ENCODE measurements around the gene MXRA8.
A peak's percentile ranks its signal among the peaks of the same experiment; 100 is the strongest.
"Not testable (repeated sequence)": the region's sequence is repeated elsewhere in the genome, so short reads cannot be mapped to it uniquely, and the experiment has no call there.

Gene MXRA8

DNA sequence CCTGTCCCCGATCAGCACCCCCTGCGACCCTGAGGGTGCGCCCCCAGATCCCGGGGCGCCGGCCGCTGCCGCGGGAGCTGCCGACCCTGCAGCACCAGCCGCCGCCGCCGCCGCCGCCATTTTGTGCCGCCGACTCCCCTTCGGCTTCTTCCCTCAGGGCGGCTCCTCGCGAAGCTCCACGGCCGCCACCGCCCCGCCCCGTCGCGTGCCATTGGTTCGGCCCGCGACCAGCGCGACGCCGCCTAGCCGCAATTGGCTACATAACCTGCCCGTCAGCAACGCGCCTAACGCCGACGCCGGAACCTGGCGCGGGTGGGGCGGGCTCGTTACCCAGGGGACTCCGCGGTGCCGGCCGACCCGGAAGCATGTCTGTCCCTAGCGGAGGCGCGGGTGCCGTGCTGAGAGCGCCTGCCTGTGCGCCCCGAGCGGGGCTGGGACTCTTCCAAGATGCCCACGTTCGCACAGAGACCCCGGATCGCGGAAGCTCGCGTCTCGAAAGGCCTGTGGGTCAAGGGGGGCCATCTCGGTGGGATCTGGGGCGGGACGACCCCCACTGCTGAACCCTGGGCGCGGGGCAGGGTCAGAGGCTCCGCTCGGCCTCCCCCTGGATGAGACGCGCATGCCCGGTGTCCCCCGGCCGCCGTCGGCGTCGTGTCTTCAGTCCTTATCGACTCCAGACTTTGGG, 41.0 kb upstream of the MXRA8 start, which contains the start of gene CCNL2:
Gene CCNL2 (minus strand): TSS at position 149 of the 685 bp plus-strand sequence. CDS start 29 bp downstream, at position 120.
- Mint-ChIP-seq H3K27ac (peak within 1 kb of the TSS; percentile 87), H3K4me3 (peak within 1 kb of the TSS; percentile 91), H3K36me3 (ENCODE audit: low read depth) (peaks cover 48% of the 10 kb centered on the region), H3K4me1 (ENCODE audit: low read depth) (peaks cover 40% of the 10 kb centered on the region), H3K9me3 (no peaks in the 10 kb centered on the region), H3K27me3 (ENCODE audit: low read depth) (no peaks in the 10 kb centered on the region)

DNA sequence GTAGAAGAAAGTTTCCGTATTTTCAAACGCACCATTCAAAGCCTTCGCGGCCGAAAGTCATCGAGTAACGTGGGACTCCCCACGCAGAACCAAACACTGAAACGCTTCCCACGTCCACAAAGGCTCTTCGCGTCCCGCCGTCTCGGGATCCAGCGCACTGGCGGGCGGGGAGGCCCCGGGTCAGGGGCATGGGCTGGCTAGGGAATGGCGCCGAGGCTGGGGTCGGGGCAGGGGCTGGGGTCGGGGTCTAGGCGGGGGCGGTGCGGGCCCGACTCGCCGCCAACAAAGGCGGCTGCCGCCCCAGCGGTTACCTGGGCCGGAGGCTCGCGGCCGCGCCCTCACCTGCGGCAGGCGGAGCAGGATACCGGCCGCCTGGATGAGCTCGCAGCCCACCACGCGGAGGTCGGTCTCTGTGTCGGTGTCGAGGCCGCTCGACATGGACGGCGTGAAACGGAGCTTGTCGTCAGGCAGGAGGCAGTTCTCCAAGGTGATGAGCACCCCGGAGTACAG, 40.4 kb upstream of the MXRA8 start:
- H3K4me3 Mint-ChIP-seq = peak overlapping the region; percentile 91
- H3K27ac Mint-ChIP-seq = peak overlapping the region; percentile 87
- H3K36me3 Mint-ChIP-seq (ENCODE audit: low read depth) = peaks cover 50% of the 10 kb centered on the region
- H3K4me1 Mint-ChIP-seq (ENCODE audit: low read depth) = peaks cover 39% of the 10 kb centered on the region
- no peaks in the 10 kb centered on the region for H3K27me3 Mint-ChIP-seq (ENCODE audit: low read depth)
- no peaks in the 10 kb centered on the region for H3K9me3 Mint-ChIP-seq

DNA sequence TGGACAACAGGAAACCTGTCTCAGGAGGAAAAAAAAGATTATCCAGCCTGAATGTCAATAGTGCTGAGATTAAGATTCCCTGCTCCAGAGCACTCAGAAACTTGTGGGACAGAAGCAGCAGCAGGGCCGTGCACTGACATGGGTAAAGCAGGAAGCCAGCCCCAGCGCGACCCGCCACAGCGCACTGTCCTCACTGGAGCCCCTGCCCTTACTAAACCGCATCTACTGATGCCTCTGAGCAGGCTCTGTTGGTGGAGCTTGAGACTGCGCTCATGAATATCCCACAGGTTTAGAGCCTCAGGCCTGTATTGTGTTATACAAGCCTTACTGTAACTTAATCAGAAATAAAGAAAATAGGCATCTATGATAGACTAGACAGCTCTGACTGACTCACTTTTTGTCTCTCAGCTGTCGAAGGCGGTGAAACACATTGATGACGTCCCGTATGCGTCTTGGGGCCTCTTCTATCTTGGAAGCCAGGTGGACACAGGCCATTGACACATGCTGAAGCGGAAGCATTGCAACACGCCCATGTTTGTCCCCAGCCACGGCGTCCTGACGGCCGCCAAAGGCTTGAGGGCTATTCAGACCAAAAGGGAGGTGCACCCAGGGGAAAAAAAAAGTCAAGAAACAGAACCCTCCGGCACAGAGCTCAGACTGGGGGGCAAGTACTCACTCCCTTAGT, 39.6 kb upstream of the MXRA8 start:
- H3K4me1 Mint-ChIP-seq (ENCODE audit: low read depth) = peaks cover 34% of the 10 kb centered on the region
- peak overlapping the region; percentile 91 for H3K4me3 Mint-ChIP-seq
- no peaks in the 10 kb centered on the region for H3K9me3 Mint-ChIP-seq
- no peaks in the 10 kb centered on the region for H3K27me3 Mint-ChIP-seq (ENCODE audit: low read depth)
- H3K36me3 Mint-ChIP-seq (ENCODE audit: low read depth) = peaks cover 49% of the 10 kb centered on the region
- H3K27ac Mint-ChIP-seq = peak overlapping the region; percentile 87

DNA sequence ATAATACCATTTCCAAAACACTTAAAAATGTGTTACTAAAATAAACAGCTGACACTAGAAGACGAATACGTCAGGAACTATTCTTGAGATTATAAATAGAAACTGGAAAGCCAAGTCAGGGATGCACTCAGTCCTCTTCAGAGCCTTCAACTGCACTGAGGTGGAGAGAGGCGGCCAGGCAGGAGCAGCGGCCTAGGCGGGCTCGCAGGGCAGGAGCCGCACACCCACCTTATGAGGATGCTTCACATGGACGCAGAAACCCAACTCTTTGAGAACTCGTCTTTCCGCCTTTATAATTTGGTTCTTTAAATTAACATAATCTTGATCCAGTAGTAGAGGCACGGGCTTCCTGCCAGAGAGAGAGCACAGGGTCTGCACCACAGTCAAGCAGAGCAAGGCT, 36.8 kb upstream of the MXRA8 start:
- Mint-ChIP-seq H3K36me3 (ENCODE audit: low read depth) (peaks cover 52% of the 10 kb centered on the region), H3K4me3 (peak overlapping the region; percentile 7), H3K9me3 (no peaks in the 10 kb centered on the region)

DNA sequence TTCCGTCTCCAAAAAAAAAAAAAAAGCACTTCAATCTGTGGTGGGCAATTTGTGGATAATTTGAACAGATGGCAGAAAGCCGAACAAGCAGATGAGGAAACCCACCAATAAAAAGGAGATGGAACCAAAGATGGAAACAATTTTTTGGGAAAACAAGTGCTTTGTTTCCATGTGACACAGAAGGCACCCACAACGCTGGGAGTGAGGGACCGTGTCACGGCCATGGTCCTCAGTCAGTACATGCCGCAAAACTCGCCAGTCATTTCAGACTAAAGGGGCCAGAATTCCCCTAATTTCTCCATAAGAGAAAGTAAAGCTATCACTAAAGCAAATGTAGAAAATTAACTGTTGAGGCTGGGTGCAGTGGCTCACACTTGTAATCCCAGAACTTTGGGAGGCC, 35.8 kb upstream of the MXRA8 start:
- Mint-ChIP-seq H3K9me3 (no peaks in the 10 kb centered on the region), H3K4me3 (no peak overlapping the region), H3K27ac (no peak overlapping the region), H3K36me3 (ENCODE audit: low read depth) (peaks cover 55% of the 10 kb centered on the region), H3K4me1 (ENCODE audit: low read depth) (peaks cover 12% of the 10 kb centered on the region), H3K27me3 (ENCODE audit: low read depth) (no peaks in the 10 kb centered on the region)

More for the DNA sequence above, 36.8 kb upstream of the MXRA8 start:
- Mint-ChIP-seq H3K27me3 (ENCODE audit: low read depth) (no peaks in the 10 kb centered on the region), H3K4me1 (ENCODE audit: low read depth) (peaks cover 17% of the 10 kb centered on the region), H3K27ac (no peak overlapping the region)

DNA sequence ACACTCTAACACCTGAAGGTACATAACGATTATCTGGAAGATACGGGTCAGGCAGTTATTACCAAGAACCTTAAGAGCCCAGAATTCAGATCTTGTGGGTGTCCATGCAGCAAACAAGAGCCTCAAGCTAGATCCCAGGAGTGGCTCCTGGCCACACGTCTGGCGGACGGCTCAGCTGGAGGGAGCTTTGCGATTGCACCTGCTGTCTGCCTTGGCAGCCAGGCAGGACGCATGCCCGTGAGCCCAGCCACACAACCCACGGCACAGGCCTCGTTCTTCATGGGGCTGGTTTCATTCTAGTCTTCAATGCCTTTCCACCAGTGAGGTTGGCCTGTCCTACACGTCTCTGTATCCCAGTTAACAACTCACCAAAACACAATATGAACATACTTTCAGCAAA, 35.1 kb upstream of the MXRA8 start:
- no peaks in the 10 kb centered on the region for H3K9me3 Mint-ChIP-seq
- no peaks in the 10 kb centered on the region for H3K27me3 Mint-ChIP-seq (ENCODE audit: low read depth)
- no peak overlapping the region for H3K4me3 Mint-ChIP-seq
- peaks cover 12% of the 10 kb centered on the region for H3K4me1 Mint-ChIP-seq (ENCODE audit: low read depth)
- peaks cover 55% of the 10 kb centered on the region for H3K36me3 Mint-ChIP-seq (ENCODE audit: low read depth)
- H3K27ac Mint-ChIP-seq = no peak overlapping the region

DNA sequence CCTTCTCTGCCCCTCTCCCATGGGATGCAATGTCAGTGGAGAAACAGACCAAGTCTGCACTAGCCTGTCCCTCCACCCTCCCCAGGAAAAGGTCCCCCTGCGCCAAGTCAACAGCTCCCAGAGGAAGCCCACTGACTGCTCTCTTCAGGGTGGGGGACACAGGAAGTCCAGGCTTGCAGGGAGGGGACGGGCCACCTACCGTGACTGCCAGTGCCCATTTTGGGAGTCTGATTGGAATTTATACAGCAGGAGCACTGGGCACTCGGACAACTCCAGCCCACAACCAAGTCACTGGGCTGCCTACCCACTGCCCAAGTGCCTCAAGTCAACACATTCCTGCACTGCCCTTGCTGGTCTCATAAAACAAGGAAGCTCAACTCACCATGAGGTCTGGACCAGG, 34.7 kb upstream of the MXRA8 start:
- no peak overlapping the region for H3K4me3 Mint-ChIP-seq
- H3K27me3 Mint-ChIP-seq (ENCODE audit: low read depth) = no peaks in the 10 kb centered on the region
- peaks cover 55% of the 10 kb centered on the region for H3K36me3 Mint-ChIP-seq (ENCODE audit: low read depth)
- H3K27ac Mint-ChIP-seq = no peak overlapping the region
- peaks cover 9% of the 10 kb centered on the region for H3K4me1 Mint-ChIP-seq (ENCODE audit: low read depth)
- H3K9me3 Mint-ChIP-seq = no peaks in the 10 kb centered on the region

DNA sequence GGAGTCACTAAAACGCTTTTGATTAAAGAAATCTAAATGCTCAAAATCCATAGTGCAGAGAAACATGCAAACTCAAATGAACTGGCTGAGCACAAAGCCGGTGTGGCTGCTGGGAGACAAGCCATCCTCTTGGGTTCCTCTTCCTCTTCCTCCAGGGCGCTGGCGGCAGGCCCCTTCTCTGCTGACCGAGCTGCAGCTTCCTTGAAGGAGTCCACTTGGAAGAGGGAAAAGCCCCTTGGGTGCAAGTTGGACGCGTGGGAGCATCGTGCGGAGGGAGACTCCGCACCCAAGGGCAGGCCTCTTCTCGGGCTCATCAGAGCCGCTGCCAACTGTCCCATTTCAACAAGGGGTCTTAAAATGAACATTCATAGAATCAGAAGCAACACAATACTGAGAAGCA, 32.9 kb upstream of the MXRA8 start:
- no peaks in the 10 kb centered on the region for H3K27me3 Mint-ChIP-seq (ENCODE audit: low read depth)
- H3K36me3 Mint-ChIP-seq (ENCODE audit: low read depth) = peaks cover 69% of the 10 kb centered on the region
- no peak overlapping the region for H3K27ac Mint-ChIP-seq
- H3K4me3 Mint-ChIP-seq = no peak overlapping the region
- peaks cover 4% of the 10 kb centered on the region for H3K4me1 Mint-ChIP-seq (ENCODE audit: low read depth)
- no peaks in the 10 kb centered on the region for H3K9me3 Mint-ChIP-seq

DNA sequence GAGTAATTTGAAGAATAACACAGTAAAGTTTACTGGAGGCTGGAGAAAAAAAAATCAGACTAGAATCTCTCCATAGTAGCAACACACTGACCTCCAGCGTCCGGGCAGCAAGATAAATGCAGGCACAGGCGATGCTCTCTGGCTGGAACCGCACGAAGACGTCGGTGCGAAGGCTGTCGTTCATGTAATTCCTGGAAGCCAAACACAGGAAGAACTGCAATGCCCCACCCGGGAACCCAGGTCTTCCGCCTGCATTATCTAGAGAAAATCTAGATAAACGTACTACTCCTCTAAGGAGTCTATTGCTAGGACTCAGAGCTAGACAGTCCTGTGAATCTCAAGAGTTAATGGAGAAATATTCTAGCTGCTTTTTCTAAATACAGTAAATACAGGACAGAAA, 32.3 kb upstream of the MXRA8 start:
- no peaks in the 10 kb centered on the region for H3K9me3 Mint-ChIP-seq
- peaks cover 4% of the 10 kb centered on the region for H3K4me1 Mint-ChIP-seq (ENCODE audit: low read depth)
- H3K27ac Mint-ChIP-seq = no peak overlapping the region
- no peak overlapping the region for H3K4me3 Mint-ChIP-seq
- H3K36me3 Mint-ChIP-seq (ENCODE audit: low read depth) = peaks cover 71% of the 10 kb centered on the region
- H3K27me3 Mint-ChIP-seq (ENCODE audit: low read depth) = no peaks in the 10 kb centered on the region

DNA sequence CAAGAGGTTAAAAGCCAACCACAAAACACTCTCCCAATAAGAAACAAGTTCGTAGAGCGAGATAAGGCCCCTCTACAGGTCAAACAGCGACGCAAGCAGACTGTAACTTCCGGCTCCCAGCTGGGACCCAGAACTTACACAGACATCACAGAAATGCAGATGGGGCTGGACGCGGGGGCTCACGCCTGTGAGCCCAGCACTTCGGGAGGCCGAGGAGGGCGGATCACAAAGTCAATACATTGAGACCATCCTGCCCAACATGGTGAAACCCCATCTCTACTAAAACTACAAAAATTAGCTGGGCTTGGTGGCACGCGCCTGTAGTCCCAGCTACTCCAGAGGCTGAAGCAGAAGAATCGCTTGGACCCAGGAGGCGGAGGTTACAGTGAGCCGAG, 29.7 kb upstream of the MXRA8 start:
- Mint-ChIP-seq H3K36me3 (ENCODE audit: low read depth) (peaks cover 53% of the 10 kb centered on the region), H3K4me3 (no peak overlapping the region), H3K27ac (no peak overlapping the region), H3K27me3 (ENCODE audit: low read depth) (no peaks in the 10 kb centered on the region), H3K4me1 (ENCODE audit: low read depth) (no peaks in the 10 kb centered on the region), H3K9me3 (no peaks in the 10 kb centered on the region)

DNA sequence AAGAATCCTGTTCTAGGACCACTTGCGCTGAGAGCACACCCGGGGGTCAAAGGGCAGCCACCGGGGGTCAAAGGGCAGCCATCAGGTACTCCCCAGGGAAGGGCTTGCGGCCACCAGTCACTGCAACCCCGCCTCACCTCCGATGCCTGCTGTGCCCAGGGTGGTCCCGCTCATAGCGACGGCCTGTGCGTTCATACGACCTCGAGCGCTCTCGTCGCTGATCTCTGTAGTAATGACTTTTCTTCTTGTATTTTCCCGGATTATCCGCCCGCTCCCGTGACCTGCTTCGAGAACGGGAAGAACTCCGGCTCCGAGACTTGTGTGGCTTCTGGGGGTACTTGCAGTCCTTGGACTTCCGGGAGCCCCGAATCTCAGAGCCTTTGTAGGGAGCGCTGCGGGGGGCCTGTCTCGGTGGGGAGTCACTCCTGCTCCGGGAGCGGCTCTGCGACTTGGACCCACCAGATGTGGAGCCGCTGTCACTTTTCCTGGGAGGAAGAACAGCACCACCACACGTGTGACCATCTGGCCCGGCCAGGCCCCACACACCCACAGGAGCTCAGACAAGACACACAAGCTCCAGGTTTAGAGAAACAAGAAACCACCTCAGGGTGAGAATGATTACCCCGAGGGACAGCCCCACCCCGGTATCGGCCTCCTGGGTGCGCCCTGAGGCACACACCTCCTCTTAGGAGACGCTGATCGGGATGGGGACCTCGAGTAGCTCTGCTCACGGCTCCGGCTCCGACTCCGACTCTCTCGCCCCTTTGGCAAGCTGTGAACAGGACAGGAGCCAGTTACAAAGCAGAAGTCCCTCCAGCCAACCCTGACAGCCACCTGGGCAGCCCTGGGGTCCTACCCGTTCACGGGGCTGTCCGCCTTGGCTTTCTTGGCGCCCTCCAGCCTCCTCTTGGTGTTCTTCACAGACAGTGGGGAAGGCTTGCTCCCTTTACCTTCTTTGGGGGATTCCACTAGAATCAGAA, 29.0 kb upstream of the MXRA8 start:
- no peak overlapping the region for H3K4me3 Mint-ChIP-seq
- H3K4me1 Mint-ChIP-seq (ENCODE audit: low read depth) = no peaks in the 10 kb centered on the region
- H3K36me3 Mint-ChIP-seq (ENCODE audit: low read depth) = peaks cover 50% of the 10 kb centered on the region
- no peaks in the 10 kb centered on the region for H3K27me3 Mint-ChIP-seq (ENCODE audit: low read depth)
- H3K9me3 Mint-ChIP-seq = no peaks in the 10 kb centered on the region
- H3K27ac Mint-ChIP-seq = no peak overlapping the region

DNA sequence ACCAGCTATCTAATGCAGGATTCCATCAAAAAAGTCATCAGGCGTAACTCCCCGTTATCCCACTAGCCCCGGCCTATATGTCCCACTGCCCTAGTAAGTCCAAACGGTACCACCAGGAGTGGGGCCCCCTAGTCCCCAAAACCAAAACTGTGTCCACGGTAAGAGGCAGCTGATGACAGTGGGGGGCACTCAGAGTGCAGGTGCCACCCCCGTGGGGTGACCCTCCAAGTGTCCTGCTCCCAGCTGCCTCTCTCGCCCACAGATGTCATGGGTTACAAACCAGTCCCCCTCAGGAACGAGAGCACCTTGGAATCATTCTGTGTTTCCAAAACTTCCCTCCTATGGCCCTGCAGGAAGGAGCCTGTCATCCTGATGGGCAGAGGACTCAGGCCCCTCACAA, 27.6 kb upstream of the MXRA8 start:
- H3K4me1 Mint-ChIP-seq (ENCODE audit: low read depth) = no peaks in the 10 kb centered on the region
- H3K4me3 Mint-ChIP-seq = no peak overlapping the region
- peaks cover 39% of the 10 kb centered on the region for H3K36me3 Mint-ChIP-seq (ENCODE audit: low read depth)
- no peak overlapping the region for H3K27ac Mint-ChIP-seq
- H3K27me3 Mint-ChIP-seq (ENCODE audit: low read depth) = no peaks in the 10 kb centered on the region
- H3K9me3 Mint-ChIP-seq = no peaks in the 10 kb centered on the region

DNA sequence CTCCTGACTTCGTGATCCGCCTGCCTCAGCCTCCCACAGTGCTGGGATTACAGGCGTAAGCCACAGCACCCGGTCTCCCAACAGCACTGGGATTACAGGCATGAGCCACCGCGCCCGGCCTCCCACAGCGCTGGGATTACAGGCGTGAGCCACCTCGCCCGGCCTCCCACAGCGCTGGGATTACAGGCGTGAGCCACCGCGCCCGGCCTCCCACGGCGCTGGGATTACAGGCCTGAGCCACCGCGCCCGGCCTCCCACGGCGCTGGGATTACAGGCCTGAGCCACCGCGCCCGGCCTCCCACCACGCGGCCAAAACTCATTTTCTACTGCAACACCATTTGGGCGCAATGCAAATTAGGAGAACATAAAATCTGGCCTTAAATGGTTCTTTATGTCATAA, 27.0 kb upstream of the MXRA8 start:
- not testable (repeated sequence) for H3K4me3 Mint-ChIP-seq; H3K9me3 Mint-ChIP-seq; H3K4me1 Mint-ChIP-seq (ENCODE audit: low read depth); H3K27ac Mint-ChIP-seq; H3K27me3 Mint-ChIP-seq (ENCODE audit: low read depth)
- H3K36me3 Mint-ChIP-seq (ENCODE audit: low read depth) = peaks cover 34% of the 10 kb centered on the region

DNA sequence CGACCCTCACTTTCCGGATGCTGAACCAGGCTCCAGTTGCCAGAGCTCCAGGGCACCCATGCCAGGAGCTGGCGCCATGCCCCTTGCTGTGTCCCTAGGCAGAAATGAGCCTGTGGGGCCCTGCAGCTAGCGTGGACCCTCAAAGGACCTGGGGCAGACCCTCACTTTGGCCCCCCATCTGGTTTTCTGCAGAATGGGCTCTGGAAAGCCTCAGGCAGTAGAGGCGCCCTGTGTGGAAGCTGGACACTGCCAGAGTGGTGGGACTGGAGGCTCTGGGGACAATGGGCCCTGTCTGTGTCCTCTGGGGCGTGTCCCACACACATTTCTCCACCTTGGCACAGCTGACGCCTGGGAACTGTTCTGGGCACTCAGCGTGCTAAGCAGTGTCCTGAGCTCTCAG, 22.9 kb upstream of the MXRA8 start:
- Mint-ChIP-seq H3K4me3 (no peak overlapping the region), H3K27ac (no peak overlapping the region), H3K4me1 (ENCODE audit: low read depth) (no peaks in the 10 kb centered on the region), H3K36me3 (ENCODE audit: low read depth) (peaks cover 8% of the 10 kb centered on the region), H3K9me3 (no peaks in the 10 kb centered on the region), H3K27me3 (ENCODE audit: low read depth) (no peaks in the 10 kb centered on the region)
